Esophagus squamous epithelium (tissue), 4 donors: ENCODE results near the gene RSPO1.

Experiments used
- POLR2A ChIP-seq, 4 donors: fragments of 450-650 bp; IDR thresholded peaks; one replicate each; pipeline ENCODE4 v1.6.1; 2017; ENCODE audit warnings: antibody characterized with exemption in 4 of 4, mild to moderate bottlenecking in 4 of 4, moderate library complexity in 3 of 4
- TF ChIP-seq, protein P1 (sequence below), 6 experiments: fragments of 450-650 bp in 4 of 6; fragments of 200-600 bp in 2 of 6; sonication (generic) in 2 of 6; IDR thresholded peaks; one replicate each; pipeline ENCODE4 v1.5.1; 2016 to 2019; ENCODE audit warnings: antibody characterized with exemption in 6 of 6, mild to moderate bottlenecking in 4 of 6, moderate library complexity in 4 of 6

GRCh38 chr1:37564892-37565291 is 69.8 kb downstream of the RSPO1 start:
- TF ChIP-seq, protein P1, sequence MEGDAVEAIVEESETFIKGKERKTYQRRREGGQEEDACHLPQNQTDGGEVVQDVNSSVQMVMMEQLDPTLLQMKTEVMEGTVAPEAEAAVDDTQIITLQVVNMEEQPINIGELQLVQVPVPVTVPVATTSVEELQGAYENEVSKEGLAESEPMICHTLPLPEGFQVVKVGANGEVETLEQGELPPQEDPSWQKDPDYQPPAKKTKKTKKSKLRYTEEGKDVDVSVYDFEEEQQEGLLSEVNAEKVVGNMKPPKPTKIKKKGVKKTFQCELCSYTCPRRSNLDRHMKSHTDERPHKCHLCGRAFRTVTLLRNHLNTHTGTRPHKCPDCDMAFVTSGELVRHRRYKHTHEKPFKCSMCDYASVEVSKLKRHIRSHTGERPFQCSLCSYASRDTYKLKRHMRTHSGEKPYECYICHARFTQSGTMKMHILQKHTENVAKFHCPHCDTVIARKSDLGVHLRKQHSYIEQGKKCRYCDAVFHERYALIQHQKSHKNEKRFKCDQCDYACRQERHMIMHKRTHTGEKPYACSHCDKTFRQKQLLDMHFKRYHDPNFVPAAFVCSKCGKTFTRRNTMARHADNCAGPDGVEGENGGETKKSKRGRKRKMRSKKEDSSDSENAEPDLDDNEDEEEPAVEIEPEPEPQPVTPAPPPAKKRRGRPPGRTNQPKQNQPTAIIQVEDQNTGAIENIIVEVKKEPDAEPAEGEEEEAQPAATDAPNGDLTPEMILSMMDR (IDR thresholded peaks at IDR 0.05), result no peak
- TF ChIP-seq POLR2A (IDR thresholded peaks at IDR 0.05), result no peak
